HL-60/S4 (cell line): Measurements from ENCODE around the gene HS3ST6.
"Not testable (repeated sequence)": the region's sequence is repeated elsewhere in the genome, so short reads cannot be mapped to it uniquely, and the experiment has no call there.

Source experiments
- in situ Hi-C: fragments of 300-500 bp; cut with MboI; formaldehyde crosslinking; loops from 2 replicates; pipeline ENCODE4 v1.14.3; 2022; ENCODE audit warnings: low sequenced_read_pairs

Gene HS3ST6

GRCh38 chr16:1929105-1929504 is 10.9 kb upstream of the HS3ST6 start:
- in situ Hi-C loops, result no loop called here

DNA sequence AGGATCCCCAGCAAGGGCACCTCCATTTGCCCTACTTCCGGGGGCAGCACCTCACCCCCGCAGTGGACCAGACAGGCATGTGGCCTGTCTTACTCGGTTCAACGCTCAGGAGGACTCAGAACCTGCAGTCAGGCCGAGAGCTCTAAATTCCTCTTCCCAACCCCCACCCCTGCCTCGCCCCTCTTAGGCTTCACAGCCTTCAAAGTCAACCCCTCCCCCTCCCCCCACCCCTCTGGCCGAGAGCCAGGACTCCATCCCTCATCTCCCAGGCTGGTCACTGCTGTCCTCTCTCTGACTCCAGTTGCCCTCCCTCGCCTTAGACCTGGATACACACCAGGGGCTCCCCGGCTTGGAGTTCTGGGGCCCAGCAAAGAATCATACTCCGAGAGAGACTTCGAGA is 8.1 kb upstream of the HS3ST6 start:
- in situ Hi-C loops, result no loop called here

GRCh38 chr16:1924095-1924494 is 5.9 kb upstream of the HS3ST6 start:
- in situ Hi-C loops, result no loop called here

DNA sequence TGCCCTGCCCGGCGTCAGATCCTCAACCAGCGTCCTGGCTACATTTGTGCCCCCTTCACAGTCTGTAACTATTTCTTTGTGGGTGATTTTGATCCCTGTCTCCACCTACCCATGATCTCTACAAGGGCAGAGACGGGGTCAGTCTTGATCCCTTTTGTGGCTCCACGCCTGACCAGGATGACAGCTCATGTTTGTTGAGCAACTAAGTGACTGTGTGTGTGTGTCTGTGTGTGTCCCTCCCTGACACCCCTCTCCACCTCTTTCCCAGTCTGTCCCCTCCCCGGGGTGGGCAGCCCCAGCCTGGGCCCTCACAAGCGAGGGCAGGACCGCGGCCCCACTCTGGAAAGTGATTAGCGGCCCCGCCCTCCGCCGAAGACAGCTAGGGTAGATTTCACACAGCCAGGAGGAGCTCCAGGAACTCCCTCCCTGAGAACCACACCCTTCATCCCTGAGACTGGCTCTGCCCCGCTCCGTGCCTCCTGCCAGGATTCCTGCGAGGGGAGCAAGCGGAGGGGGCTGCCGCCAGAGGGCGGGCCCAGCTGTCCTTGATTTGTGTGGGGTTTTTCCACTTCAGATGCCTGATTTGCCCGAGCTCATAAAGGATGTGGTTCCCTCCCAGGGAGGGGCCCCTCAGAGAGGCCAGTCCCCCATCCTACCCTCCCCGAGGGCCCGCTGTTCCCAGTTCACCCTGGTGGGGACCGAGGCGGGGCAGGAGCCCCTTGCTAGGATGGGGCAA is 5.3 kb upstream of the HS3ST6 start:
- in situ Hi-C loops, result no loop called here

GRCh38 chr16:1922357-1922756 is 4.1 kb upstream of the HS3ST6 start:
- in situ Hi-C loops, result no loop called here

DNA sequence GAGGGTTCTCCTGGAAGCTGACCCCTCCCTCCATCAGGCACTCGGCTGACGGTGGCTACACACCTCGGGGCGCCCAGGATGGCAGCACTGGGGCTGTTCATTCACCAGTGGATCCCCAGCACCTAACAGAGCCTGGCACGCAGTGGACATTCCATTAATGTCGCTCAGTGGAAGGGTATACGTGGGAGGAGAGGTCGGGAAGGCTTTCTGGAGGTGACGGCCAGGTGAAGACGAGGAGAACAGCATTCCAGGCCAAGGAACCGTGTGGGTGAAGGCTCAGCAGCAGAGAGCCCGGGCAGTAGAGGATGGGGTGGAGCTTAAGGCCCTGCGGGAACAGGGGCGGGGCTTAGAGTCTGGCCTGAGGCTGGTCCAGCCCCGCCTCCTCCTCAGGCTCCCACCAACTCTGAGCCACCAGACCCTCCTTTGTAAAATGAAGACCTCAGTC is 2.5 kb upstream of the HS3ST6 start:
- in situ Hi-C loops, result no loop called here

DNA sequence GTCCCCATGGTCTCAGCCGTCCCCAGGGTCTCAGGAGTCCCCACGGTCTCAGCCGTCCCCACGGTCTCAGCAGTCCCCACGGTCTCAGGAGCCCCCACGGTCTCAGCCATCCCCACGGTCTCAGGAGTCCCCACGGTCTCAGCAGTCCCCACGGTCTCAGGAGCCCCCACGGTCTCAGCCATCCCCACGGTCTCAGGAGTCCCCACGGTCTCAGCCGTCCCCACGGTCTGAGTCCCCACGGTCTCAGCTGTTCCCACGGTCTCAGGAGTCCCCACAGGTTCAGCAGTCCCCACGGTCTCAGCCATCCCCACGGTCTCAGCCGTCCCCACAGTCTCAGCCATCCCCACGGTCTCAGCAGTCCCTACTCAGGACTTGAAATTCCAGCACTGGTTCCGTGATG is 1.9 kb upstream of the HS3ST6 start:
- in situ Hi-C loops, result not testable (repeated sequence)

- in situ Hi-C loops, result no loop called here
These were observed 1.2 kb upstream of the HS3ST6 start for GRCh38 chr16:1919327-1919998.

- in situ Hi-C loops, result no loop called here
These were observed 407 bp downstream of the HS3ST6 start for GRCh38 chr16:1917665-1918350.

DNA sequence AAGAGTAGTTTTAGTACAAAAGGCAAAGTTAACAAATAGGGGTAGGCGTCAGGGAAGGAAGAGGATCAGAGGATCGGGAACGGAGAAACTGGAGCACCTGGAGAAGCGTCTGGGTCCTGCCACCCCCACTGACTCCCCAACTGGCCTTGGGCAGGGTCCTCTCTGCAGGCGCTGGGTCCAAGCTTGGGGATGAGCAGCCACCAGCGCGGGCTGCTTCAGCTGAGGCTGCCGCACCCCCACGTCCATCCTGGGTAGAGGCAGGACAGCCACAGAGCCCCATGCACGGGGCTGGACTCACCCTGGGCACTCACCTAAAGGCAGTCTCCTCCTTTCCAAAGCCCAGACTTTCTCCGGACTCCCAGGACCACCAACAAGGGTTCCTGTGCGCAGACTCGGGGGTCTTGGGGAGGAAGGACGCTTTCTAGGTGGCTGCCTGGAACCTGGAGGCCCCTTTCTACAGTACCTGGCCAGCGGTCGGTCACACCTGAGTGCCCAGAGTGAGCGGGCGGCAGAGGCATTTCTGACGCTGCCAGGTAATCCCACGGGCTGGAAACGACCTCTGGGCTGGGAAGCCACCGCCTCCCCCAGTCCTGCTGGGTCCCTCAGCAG is 1.1 kb downstream of the HS3ST6 start:
- in situ Hi-C loops, result no loop called here

GRCh38 chr16:1916640-1916990 is 1.6 kb downstream of the HS3ST6 start:
- in situ Hi-C loops, result no loop called here

DNA sequence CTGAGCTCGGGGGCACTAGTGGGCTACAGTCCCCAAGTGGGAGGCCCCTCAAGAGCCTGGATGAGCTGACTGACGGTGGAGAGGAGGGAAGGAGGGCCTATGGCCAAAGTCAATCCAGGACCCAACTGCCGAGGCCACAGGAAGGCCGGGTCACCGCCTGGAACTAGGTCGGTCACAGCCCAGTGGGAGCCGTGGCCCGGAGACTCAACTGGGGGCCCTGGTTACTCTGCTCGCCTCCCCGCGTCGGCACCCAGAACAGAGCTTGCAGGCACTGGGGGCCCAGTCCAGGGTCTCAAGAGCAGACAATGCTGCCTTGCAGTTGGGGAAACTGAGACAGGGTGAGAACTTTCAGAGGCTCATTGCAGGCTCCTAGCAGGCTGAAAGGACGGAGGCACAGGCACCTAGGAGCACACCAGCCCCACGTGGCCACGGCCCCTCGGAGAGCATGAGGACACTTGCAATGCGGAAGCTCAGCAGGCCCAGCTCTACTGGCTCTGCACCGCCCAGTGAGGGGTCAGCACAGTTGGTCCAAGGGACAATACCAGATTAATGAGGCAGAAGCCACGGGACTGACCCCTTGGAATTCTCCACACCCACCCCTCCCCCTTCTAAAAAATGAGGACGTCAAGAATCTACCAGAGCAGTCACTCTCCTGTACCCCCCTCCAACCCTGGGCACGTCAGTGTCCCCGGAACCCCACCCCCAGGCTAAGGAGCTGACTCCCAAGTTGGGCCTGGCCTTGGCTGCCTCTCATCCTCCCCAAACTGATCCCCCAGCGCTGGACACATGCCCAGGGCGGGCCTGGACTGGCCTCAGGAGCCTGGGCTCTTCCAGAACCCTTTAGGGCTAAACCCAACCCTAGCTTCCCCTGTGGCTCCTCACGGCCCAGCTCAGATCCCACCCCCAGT is 2.2 kb downstream of the HS3ST6 start:
- in situ Hi-C loops, result no loop called here

DNA sequence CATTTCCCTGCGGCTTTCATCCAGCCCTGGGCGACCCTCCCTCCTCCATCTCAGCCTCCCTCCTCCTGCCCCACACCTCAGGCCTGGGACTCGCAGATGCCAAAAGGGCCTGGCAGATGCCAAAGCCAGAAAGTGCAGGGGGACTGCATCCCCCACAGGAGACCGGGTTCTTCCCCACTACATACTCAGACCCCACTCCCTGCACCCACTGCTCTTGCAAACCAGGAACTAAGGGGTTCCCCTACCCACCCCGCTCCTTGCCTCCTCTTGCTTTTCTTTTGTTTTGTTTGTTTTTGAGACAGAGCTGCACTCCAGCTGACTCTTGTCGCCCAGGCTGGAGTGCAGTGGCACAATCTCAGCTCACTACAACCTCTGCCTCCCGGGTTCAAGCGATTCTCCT is 3.2 kb downstream of the HS3ST6 start:
- in situ Hi-C loops, result no loop called here

GRCh38 chr16:1914084-1914608 is 4.1 kb downstream of the HS3ST6 start:
- in situ Hi-C loops, result no loop called here

- in situ Hi-C loops, result no loop called here
These were observed 4.7 kb downstream of the HS3ST6 start for GRCh38 chr16:1913327-1914083.

- in situ Hi-C loops, result no loop called here
These were observed 6.0 kb downstream of the HS3ST6 start for GRCh38 chr16:1912215-1912543.

GRCh38 chr16:1911467-1912214 is 6.6 kb downstream of the HS3ST6 start:
- in situ Hi-C loops, result no loop called here

DNA sequence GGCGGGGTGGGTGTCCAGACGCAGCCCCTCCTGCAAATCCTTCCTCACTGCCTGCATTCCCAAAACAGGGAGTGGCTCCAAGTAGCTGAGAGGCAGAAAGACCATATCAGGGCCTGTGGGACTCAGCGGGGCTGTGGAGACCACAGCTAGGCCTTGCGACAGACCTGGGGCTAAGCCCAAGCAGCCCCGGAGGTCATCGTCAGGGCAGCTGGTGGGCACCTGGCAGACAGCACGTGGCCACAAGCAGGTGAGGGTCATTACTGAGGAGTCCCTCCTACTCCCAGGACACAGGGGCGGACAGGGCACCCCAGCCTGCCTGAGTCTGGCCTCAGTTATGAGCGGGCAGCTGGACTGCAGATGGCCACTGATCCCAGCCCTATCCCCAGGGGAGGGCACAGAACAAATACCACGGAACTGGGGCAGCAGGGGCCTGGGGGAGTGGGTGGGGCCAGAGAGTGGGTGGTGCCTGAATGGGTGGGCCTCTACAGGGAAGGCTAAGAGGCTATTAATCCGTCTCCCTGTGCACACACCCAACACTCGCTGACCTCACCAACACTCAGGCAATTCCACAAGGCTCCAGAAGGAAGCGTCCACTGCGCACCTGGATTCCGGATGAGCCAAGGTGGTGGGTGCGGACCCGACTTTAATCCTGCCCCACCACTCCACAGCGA is 8.5 kb downstream of the HS3ST6 start:
- in situ Hi-C loops, result no loop called here

- in situ Hi-C loops, result no loop called here
These were observed 9.2 kb downstream of the HS3ST6 start for GRCh38 chr16:1908983-1909382.
